ENCODE results near the gene ARFIP1. TPM values are rescaled to one million over a fixed set of nuclear protein-coding genes. Genes with fewer than 3 reads are reported as not detected.

Gene ARFIP1
- total RNA-seq, 2 experiments from 2014 or later: 20.1 to 25.0 TPM

DNA sequence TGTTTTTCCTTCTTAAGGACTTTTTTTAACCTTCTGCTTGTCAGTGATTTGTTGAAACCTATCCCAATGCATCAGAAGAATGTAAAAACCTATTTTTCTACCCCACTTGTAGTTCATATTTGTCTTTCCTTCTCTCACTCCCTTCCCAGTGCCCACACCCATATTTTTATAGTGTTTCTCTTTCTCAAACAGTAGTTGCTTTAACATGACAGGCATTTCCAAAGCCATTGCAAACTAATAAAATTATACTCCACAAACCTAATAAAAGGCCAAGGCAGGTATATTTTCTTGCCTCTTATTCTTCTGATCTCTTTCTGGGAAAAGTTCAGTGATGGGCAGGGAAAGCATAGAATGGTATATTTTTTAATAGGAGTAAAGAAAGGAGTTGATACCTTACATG is 120.6 kb downstream of the ARFIP1 start:
- DNase-seq (no peak), ATAC-seq (no peak)
- no peaks in the 10 kb centered on the region for H3K27me3 Mint-ChIP-seq
- H3K36me3 Mint-ChIP-seq: peaks cover 14% of the 10 kb centered on the region
- CTCF ChIA-PET: no interaction called here
- no peaks in the 10 kb centered on the region for H3K9me3 Mint-ChIP-seq (ENCODE audit: low read depth)
- no peak overlapping the region for H3K4me3 Mint-ChIP-seq
- no peak overlapping the region for H3K27ac Mint-ChIP-seq
- peaks cover 11% of the 10 kb centered on the region for H3K4me1 Mint-ChIP-seq

DNA sequence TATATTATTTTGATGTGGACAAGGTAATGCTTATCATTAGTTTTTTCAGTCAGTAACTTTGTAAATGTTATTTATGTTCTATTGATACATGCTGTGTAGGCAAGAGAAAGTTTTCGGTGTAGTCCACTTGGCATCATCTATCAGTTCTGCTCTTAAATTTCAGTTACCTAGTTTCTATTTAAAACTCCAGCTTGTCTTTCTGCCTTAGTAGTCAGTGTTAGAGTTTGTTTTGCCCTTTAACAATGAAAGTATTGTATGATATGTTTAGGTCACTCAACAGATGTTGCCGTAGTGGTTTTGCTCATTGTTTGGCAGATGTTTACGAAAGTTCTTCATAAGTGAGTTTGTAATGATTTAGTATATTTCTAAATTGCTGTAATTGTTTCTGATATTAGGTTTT is 121.5 kb downstream of the ARFIP1 start:
- no peak for DNase-seq
- H3K4me3 Mint-ChIP-seq: no peak overlapping the region
- no peaks in the 10 kb centered on the region for H3K9me3 Mint-ChIP-seq (ENCODE audit: low read depth)
- CTCF ChIA-PET: no interaction called here
- no peaks in the 10 kb centered on the region for H3K27me3 Mint-ChIP-seq
- H3K4me1 Mint-ChIP-seq: peaks cover 11% of the 10 kb centered on the region
- no peak overlapping the region for H3K27ac Mint-ChIP-seq
- ATAC-seq: no peak
- H3K36me3 Mint-ChIP-seq: peaks cover 12% of the 10 kb centered on the region

GRCh38 chr4:152903658-152904057 is 123.9 kb downstream of the ARFIP1 start:
- ATAC-seq: no peak
- no peaks in the 10 kb centered on the region for H3K27me3 Mint-ChIP-seq
- DNase-seq: no peak
- no peaks in the 10 kb centered on the region for H3K4me1 Mint-ChIP-seq
- CTCF ChIA-PET: no interaction called here
- peaks cover 15% of the 10 kb centered on the region for H3K36me3 Mint-ChIP-seq
- H3K4me3 Mint-ChIP-seq: no peak overlapping the region
- H3K27ac Mint-ChIP-seq: no peak overlapping the region
- no peaks in the 10 kb centered on the region for H3K9me3 Mint-ChIP-seq (ENCODE audit: low read depth)

DNA sequence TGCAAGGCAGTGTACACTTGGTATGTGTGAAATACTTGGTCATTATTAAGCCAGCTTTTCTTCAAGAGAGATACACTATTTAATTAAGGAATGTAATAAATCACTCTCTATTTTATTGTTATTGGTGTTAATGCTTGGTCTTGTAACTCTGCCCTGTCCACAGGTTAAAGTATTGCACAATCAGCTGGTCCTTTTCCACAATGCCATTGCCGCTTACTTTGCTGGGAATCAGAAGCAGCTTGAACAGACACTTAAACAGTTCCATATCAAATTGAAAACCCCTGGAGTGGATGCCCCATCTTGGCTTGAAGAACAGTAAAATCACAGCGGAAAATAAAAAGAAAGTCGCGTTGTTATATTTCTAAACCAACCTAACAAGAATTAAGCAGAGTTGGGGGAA is 130.1 kb downstream of the ARFIP1 start:
- Mint-ChIP-seq H3K9me3 (ENCODE audit: low read depth) (no peaks in the 10 kb centered on the region), H3K36me3 (peaks cover 21% of the 10 kb centered on the region), H3K4me1 (no peaks in the 10 kb centered on the region), H3K4me3 (no peak overlapping the region), H3K27ac (no peak overlapping the region), H3K27me3 (no peaks in the 10 kb centered on the region)
- DNase-seq (no peak), ATAC-seq (no peak)
- CTCF ChIA-PET: interaction anchor here (0.6 to 0.7 kb wide), 2 partner anchors 23 to 198 kb away, joined by 3 read pairs; no protein-coding TSS in a partner anchor

- no peaks in the 10 kb centered on the region for H3K27me3 Mint-ChIP-seq
- H3K4me1 Mint-ChIP-seq: no peaks in the 10 kb centered on the region
- ATAC-seq: no peak
- DNase-seq: no peak
- no peaks in the 10 kb centered on the region for H3K9me3 Mint-ChIP-seq (ENCODE audit: low read depth)
- H3K36me3 Mint-ChIP-seq: peaks cover 21% of the 10 kb centered on the region
- H3K4me3 Mint-ChIP-seq: no peak overlapping the region
- H3K27ac Mint-ChIP-seq: no peak overlapping the region
- CTCF ChIA-PET: interaction anchor here (0.7 kb wide), 1 partner anchor 24 kb away, joined by 3 read pairs; no protein-coding TSS in a partner anchor
Observed at GRCh38 chr4:152910521-152910920, 130.8 kb downstream of the ARFIP1 start.

- no peak overlapping the region for H3K4me3 Mint-ChIP-seq
- no peak for DNase-seq
- peaks cover 11% of the 10 kb centered on the region for H3K36me3 Mint-ChIP-seq
- H3K9me3 Mint-ChIP-seq (ENCODE audit: low read depth): peaks cover 1% of the 10 kb centered on the region
- no peaks in the 10 kb centered on the region for H3K4me1 Mint-ChIP-seq
- H3K27ac Mint-ChIP-seq: no peak overlapping the region
- CTCF ChIA-PET: interaction anchor here (0.5 kb wide), 1 partner anchor 9 kb away, joined by 4 read pairs; no protein-coding TSS in a partner anchor
- H3K27me3 Mint-ChIP-seq: no peaks in the 10 kb centered on the region
- no peak for ATAC-seq
Observed at GRCh38 chr4:152917543-152918395, 138.0 kb downstream of the ARFIP1 start.

DNA sequence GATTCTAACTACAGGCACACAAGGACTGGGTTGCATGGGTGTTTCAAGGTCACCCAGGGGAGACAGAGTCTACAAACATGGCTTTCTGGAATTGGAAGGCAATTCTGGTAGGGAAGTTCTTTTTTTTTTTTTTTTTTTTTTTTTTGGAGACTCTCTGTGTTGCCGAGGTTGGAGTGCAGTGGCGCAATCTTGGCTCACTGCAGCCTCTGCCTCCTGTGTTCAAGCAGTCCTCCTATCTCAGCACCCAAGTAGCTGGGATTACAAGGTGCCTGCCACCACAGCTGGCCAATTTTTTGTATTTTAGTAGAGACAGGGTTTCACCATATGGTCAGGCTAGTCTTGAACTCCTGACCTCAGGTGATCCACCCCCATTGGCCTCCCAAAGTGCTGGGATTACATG is 140.1 kb downstream of the ARFIP1 start:
- no peaks in the 10 kb centered on the region for H3K27me3 Mint-ChIP-seq
- H3K36me3 Mint-ChIP-seq: peaks cover 11% of the 10 kb centered on the region
- DNase-seq (no peak), ATAC-seq (no peak)
- H3K4me3 Mint-ChIP-seq: no peak overlapping the region
- H3K9me3 Mint-ChIP-seq (ENCODE audit: low read depth): peaks cover 1% of the 10 kb centered on the region
- no peak overlapping the region for H3K27ac Mint-ChIP-seq
- CTCF ChIA-PET: no interaction called here
- H3K4me1 Mint-ChIP-seq: no peaks in the 10 kb centered on the region

DNA sequence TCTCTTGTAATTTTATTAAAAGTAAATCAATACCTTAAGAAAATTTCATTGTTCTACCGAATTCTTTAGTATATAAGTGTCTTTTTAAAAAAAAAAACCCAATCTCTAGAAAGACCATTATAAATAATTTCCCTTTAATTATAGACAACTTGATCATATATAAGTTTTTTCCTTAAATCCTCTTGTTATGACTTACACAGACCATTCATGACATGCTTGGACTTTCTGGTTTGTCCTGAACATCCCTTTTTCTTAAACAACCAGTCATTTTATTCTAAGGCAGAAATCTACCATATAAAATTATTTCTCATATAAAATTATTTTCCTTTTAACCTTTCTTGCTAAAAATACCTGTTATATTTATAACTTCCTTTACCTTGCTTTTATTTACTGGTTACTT is 141.0 kb downstream of the ARFIP1 start:
- H3K27me3 Mint-ChIP-seq: no peaks in the 10 kb centered on the region
- CTCF ChIA-PET: no interaction called here

GRCh38 chr4:152921284-152921683 is 141.5 kb downstream of the ARFIP1 start:
- peaks cover 11% of the 10 kb centered on the region for H3K36me3 Mint-ChIP-seq
- peaks cover 2% of the 10 kb centered on the region for H3K27me3 Mint-ChIP-seq
- CTCF ChIA-PET: no interaction called here
- DNase-seq (no peak), ATAC-seq (no peak)
- H3K27ac Mint-ChIP-seq: no peak overlapping the region
- no peaks in the 10 kb centered on the region for H3K4me1 Mint-ChIP-seq
- peaks cover 1% of the 10 kb centered on the region for H3K9me3 Mint-ChIP-seq (ENCODE audit: low read depth)
- H3K4me3 Mint-ChIP-seq: no peak overlapping the region

More for the DNA sequence above, 141.0 kb downstream of the ARFIP1 start:
- Mint-ChIP-seq H3K9me3 (ENCODE audit: low read depth) (peaks cover 1% of the 10 kb centered on the region), H3K36me3 (peaks cover 11% of the 10 kb centered on the region), H3K4me1 (no peaks in the 10 kb centered on the region), H3K4me3 (no peak overlapping the region), H3K27ac (no peak overlapping the region)
- no peak for DNase-seq
- no peak for ATAC-seq

GRCh38 chr4:152925851-152926250 is 146.1 kb downstream of the ARFIP1 start:
- Mint-ChIP-seq H3K36me3 (peaks cover under 1% of the 10 kb centered on the region), H3K4me1 (peaks cover 5% of the 10 kb centered on the region), H3K27me3 (peaks cover 8% of the 10 kb centered on the region), H3K27ac (no peak overlapping the region), H3K4me3 (no peak overlapping the region), H3K9me3 (ENCODE audit: low read depth) (no peaks in the 10 kb centered on the region)
- ATAC-seq (no peak), DNase-seq (no peak)
- CTCF ChIA-PET: no interaction called here

GRCh38 chr4:152926959-152927358 is 147.2 kb downstream of the ARFIP1 start:
- Mint-ChIP-seq H3K27ac (no peak overlapping the region), H3K4me1 (peaks cover 5% of the 10 kb centered on the region), H3K4me3 (no peak overlapping the region), H3K9me3 (ENCODE audit: low read depth) (no peaks in the 10 kb centered on the region), H3K36me3 (no peaks in the 10 kb centered on the region), H3K27me3 (peaks cover 12% of the 10 kb centered on the region)
- no peak for DNase-seq
- CTCF ChIA-PET: interaction anchor here (0.7 kb wide), 2 partner anchors 10 to 1028 kb away, joined by 3 to 4 read pairs; no protein-coding TSS in a partner anchor
- no peak for ATAC-seq

DNA sequence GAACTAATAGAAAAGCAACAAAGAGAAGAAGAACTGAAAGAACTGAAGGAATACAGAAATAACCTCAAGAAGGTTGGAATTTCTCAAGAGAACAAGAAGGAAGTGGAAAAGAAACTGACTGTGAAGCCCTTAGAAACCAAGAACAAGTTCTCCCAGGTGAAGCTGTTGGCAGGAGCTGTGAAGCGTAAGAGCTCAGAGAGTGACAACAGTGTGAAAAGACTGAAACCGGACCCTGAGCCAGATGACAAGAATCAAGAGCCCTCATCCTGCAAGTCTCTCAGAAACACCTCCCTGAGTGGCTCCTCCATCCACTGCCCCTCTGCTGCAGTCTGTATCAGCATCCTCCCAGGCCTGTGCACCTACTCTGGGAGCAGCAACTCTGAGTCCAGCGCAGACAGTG is 148.0 kb downstream of the ARFIP1 start:
- no peak for DNase-seq
- H3K4me3 Mint-ChIP-seq: no peak overlapping the region
- peaks cover 5% of the 10 kb centered on the region for H3K4me1 Mint-ChIP-seq
- H3K9me3 Mint-ChIP-seq (ENCODE audit: low read depth): no peaks in the 10 kb centered on the region
- H3K27me3 Mint-ChIP-seq: peaks cover 15% of the 10 kb centered on the region
- no peak for ATAC-seq
- H3K27ac Mint-ChIP-seq: no peak overlapping the region
- no peaks in the 10 kb centered on the region for H3K36me3 Mint-ChIP-seq
- CTCF ChIA-PET: no interaction called here

DNA sequence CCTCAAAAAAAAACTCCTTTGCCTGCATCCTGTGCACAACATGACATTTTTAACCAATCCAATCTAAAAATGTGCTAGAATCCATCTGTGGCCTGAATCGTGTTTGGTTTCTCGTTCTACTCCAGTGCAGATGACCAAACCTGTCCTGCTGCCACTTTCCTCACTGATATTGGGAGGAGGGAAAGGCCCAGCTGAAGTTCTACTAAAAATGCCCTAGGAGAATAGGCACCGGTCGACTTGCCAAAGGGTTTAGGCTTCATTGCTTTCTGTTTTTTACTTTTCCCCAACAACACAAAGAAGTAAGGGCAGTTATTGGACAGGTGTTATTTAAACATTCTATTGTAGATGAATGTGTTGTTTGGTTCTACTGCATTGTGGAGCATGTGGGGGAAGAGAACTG is 148.5 kb downstream of the ARFIP1 start:
- Mint-ChIP-seq H3K4me3 (no peak overlapping the region), H3K36me3 (no peaks in the 10 kb centered on the region), H3K27ac (no peak overlapping the region), H3K4me1 (peaks cover 5% of the 10 kb centered on the region), H3K27me3 (peaks cover 20% of the 10 kb centered on the region), H3K9me3 (ENCODE audit: low read depth) (no peaks in the 10 kb centered on the region)
- CTCF ChIA-PET: no interaction called here
- DNase-seq (no peak), ATAC-seq (no peak)

GRCh38 chr4:152929888-152930287 is 150.1 kb downstream of the ARFIP1 start:
- Mint-ChIP-seq H3K4me1 (peaks cover 10% of the 10 kb centered on the region), H3K4me3 (no peak overlapping the region), H3K27ac (no peak overlapping the region), H3K27me3 (peaks cover 35% of the 10 kb centered on the region), H3K36me3 (peaks cover 3% of the 10 kb centered on the region), H3K9me3 (ENCODE audit: low read depth) (no peaks in the 10 kb centered on the region)
- DNase-seq (no peak), ATAC-seq (no peak)
- CTCF ChIA-PET: no interaction called here
